HEK293T (cell line): ENCODE results near the gene NLRP8.

Experiments used
- CTCF ChIA-PET: fragments of 350-600 bp; formaldehyde crosslinking; extraction: SDS; loops from one replicate; lab custom pipeline; 2021; ENCODE audit warnings: antibody characterized with exemption, inconsistent platforms; lab: Yijun Ruan, JAX
- POLR2A ChIA-PET: fragments of 350-600 bp; formaldehyde crosslinking; extraction: SDS; loops from one replicate; lab custom pipeline; 2020; ENCODE audit warnings: antibody characterized with exemption, inconsistent platforms; lab: Yijun Ruan, JAX
- DNase-seq: peaks from one replicate; pipeline ENCODE4 v3.0.0; 2012; ENCODE audit warnings: mixed read lengths; ENCODE audit errors: extremely low spot score
- ARNT ChIP-seq: fragments of 450-650 bp; IDR thresholded peaks from 2 replicates; pipeline ENCODE4 v1.6.1; 2017; ENCODE audit warnings: mild to moderate bottlenecking
- BHLHE40 ChIP-seq: fragments of 450-650 bp; IDR thresholded peaks from 2 replicates; pipeline ENCODE4 v1.6.1; 2016; ENCODE audit warnings: mild to moderate bottlenecking, moderate library complexity, borderline replicate concordance
- CTBP1 ChIP-seq: fragments of 450-650 bp; IDR thresholded peaks from 2 replicates; pipeline ENCODE4 v1.6.1; 2016; ENCODE audit warnings: borderline replicate concordance
- ELF4 ChIP-seq: fragments of 450-650 bp; IDR thresholded peaks from 2 replicates; pipeline ENCODE4 v1.6.1; 2017; ENCODE audit warnings: antibody characterized with exemption
- FOXA1 ChIP-seq: fragments of 450-650 bp; IDR thresholded peaks from 2 replicates; pipeline ENCODE4 v1.6.1; 2016; ENCODE audit warnings: mild to moderate bottlenecking
- FOXK2 ChIP-seq: fragments of 450-650 bp; IDR thresholded peaks from 2 replicates; pipeline ENCODE4 v1.6.1; 2016; ENCODE audit warnings: mild to moderate bottlenecking
- FOXM1 ChIP-seq: fragments of 450-650 bp; IDR thresholded peaks from 2 replicates; pipeline ENCODE4 v1.6.1; 2017; ENCODE audit warnings: mild to moderate bottlenecking, borderline replicate concordance
- HDGF ChIP-seq: fragments of 450-650 bp; IDR thresholded peaks from 2 replicates; pipeline ENCODE4 v1.6.1; 2017; ENCODE audit warnings: antibody characterized with exemption, borderline replicate concordance
- L3MBTL2 ChIP-seq: fragments of 450-650 bp; conservative IDR thresholded peaks from 2 replicates; pipeline ENCODE4 v1.6.1; 2016; ENCODE audit warnings: mild to moderate bottlenecking
- LEF1 ChIP-seq: fragments of 450-650 bp; IDR thresholded peaks from 2 replicates; pipeline ENCODE4 v1.6.1; 2017; ENCODE audit warnings: mild to moderate bottlenecking, borderline replicate concordance
- NFRKB ChIP-seq: fragments of 450-650 bp; IDR thresholded peaks from 2 replicates; pipeline ENCODE4 v1.6.1; 2016; ENCODE audit warnings: mild to moderate bottlenecking, moderate library complexity
- PKNOX1 ChIP-seq: fragments of 450-650 bp; IDR thresholded peaks from 2 replicates; pipeline ENCODE4 v1.6.1; 2016
- SP1 ChIP-seq: fragments of 450-650 bp; IDR thresholded peaks from 2 replicates; pipeline ENCODE4 v1.6.1; 2017
- SUZ12 ChIP-seq: fragments of 450-650 bp; IDR thresholded peaks from 2 replicates; pipeline ENCODE4 v1.6.1; 2016; ENCODE audit warnings: mild to moderate bottlenecking
- TARDBP ChIP-seq: fragments of 450-650 bp; IDR thresholded peaks from 2 replicates; pipeline ENCODE4 v1.6.1; 2016
- ZNF384 ChIP-seq: fragments of 450-650 bp; IDR thresholded peaks from 2 replicates; pipeline ENCODE4 v1.6.1; 2016

Gene NLRP8

GRCh38 chr19:55958356-55958755 is 10.7 kb downstream of the NLRP8 start:
- ChIA-PET POLR2A (no interaction called here), CTCF (interaction anchor here (0.6 kb wide), 1 partner anchor 108 kb away, joined by 3 read pairs; no protein-coding TSS in a partner anchor)
- DNase-seq, result no peak
- TF ChIP-seq FOXA1 (no peak), L3MBTL2 (no peak), LEF1 (no peak), HDGF (no peak), ZNF384 (no peak), FOXK2 (no peak), SUZ12 (no peak), CTBP1 (no peak)

GRCh38 chr19:55959996-55960675 is 12.5 kb downstream of the NLRP8 start:
- POLR2A ChIA-PET, result no interaction called here
- DNase-seq, result no peak
- CTCF ChIA-PET, result no interaction called here
- TF ChIP-seq FOXA1 (no peak), SP1 (no peak), BHLHE40 (no peak), SUZ12 (no peak), LEF1 (no peak), ARNT (no peak), CTBP1 (no peak), FOXK2 (no peak), L3MBTL2 (no peak), NFRKB (no peak), HDGF (no peak)

GRCh38 chr19:55962186-55962585 is 14.6 kb downstream of the NLRP8 start:
- DNase-seq, result no peak
- ChIA-PET POLR2A (no interaction called here), CTCF (no interaction called here)
- TF ChIP-seq ZNF384, result no peak
- no peak for TF ChIP-seq SUZ12
- TF ChIP-seq BHLHE40, result no peak
- no peak for TF ChIP-seq NFRKB
- no peak for TF ChIP-seq ELF4
- no peak for TF ChIP-seq FOXA1
- TF ChIP-seq L3MBTL2, result no peak
- TF ChIP-seq SP1, result no peak
- no peak for TF ChIP-seq TARDBP
- TF ChIP-seq ARNT, result no peak
- TF ChIP-seq CTBP1, result no peak
- TF ChIP-seq HDGF, result no peak
- TF ChIP-seq PKNOX1, result no peak

DNA sequence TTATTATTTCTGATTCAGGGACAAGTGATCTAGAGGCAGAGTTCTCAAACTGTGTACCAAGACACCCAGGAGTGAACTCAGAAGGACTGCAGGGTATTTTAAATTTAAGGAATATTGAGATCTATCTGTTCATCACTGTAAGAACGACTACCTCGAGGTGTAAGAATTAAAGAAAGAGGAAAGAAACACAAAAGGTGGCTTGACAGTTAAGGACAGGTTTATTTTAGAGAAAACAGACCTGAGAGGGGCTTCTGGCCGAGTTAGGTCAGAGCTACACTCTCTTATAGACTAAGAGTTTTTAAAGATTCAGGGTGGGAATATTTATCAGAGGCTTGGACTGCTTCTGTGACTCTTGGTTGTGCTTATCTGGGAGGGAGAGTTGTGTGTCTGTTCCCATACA is 26.4 kb downstream of the NLRP8 start:
- POLR2A ChIA-PET, result no interaction called here
- no peak for DNase-seq
- no peak for TF ChIP-seq SUZ12
- CTCF ChIA-PET, result no interaction called here

DNA sequence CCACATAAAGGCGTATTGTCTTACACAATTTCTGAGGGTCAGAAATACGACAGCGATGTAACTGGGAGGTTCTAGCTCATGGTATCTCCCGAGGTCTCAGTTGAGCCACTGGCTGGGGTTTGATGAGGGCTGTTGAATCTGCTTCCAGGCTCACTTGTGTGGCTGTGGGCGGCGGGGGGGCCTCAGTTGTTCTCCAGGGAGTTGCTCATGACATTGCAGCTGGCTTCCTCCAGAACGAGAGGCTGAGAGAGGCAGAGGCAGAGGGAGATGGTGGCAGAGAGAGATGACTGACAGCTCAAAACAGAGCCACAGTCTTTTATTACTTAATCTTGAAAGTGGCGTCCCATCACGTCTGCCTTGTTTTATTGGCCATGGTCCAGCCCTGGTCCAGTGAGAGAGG is 32.8 kb downstream of the NLRP8 start:
- DNase-seq, result no peak
- TF ChIP-seq FOXA1 (no peak), ZNF384 (no peak), ELF4 (no peak), SP1 (no peak), ARNT (no peak), PKNOX1 (no peak)
- ChIA-PET CTCF (no interaction called here), POLR2A (no interaction called here)

DNA sequence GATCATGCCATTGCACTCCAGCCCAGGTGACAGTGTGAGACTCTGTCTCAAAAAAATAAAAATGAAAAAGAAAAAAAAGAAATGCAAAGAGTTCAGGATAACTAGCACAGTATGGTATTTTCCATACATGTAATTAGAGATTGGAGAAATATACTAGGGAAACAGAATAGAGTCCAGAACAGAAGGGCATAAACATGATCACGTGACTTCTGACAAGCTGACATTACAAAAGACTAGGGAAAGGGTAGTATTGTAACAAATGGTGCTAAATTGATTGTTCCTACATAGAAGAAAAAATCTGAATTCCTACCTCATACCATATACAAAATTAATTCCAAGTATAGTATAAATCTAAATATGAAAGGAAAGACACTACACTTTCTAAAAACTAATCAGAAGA is 37.6 kb downstream of the NLRP8 start:
- TF ChIP-seq ARNT (no peak), FOXK2 (no peak), FOXA1 (no peak)
- DNase-seq, result no peak
- ChIA-PET CTCF (no interaction called here), POLR2A (no interaction called here)

DNA sequence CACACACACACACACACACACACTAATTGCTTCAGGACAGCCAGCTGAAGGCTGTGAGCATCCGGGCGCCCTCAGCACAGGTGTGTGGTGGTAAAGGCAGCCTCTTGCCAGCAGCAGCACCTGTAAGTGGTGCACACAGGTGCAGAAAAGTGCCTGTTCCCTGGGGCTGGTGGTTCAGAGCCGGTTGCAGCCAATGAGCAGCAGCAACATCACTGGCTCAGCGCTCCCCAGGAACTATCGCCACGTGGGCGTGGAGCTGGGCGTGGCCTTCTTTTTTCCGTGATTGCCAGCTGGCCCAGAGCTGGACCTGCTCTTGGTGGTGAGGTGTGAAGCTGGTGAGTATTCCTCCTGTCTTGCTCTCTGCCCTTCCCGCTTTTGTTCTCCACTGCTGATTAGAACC is 38.9 kb downstream of the NLRP8 start, which contains the start of gene NLRP5:
NLRP5 (plus strand) TSS at position 289 of the 400 bp plus-strand sequence.
- DNase-seq, result no peak
- TF ChIP-seq ZNF384 (no peak), SUZ12 (no peak), ARNT (no peak), LEF1 (no peak), FOXK2 (no peak), SP1 (no peak), ELF4 (no peak), BHLHE40 (no peak), NFRKB (no peak), HDGF (no peak), TARDBP (no peak), FOXA1 (no peak), L3MBTL2 (no peak), PKNOX1 (no peak), FOXM1 (no peak), CTBP1 (no peak)
- ChIA-PET POLR2A (no interaction called here), CTCF (no interaction called here)
